ENCODE results near the gene DPH6.

GRCh38 chr15:35530698-35531097, 15.3 kb downstream of the DPH6 start:
- TF ChIP-seq, protein P1, sequence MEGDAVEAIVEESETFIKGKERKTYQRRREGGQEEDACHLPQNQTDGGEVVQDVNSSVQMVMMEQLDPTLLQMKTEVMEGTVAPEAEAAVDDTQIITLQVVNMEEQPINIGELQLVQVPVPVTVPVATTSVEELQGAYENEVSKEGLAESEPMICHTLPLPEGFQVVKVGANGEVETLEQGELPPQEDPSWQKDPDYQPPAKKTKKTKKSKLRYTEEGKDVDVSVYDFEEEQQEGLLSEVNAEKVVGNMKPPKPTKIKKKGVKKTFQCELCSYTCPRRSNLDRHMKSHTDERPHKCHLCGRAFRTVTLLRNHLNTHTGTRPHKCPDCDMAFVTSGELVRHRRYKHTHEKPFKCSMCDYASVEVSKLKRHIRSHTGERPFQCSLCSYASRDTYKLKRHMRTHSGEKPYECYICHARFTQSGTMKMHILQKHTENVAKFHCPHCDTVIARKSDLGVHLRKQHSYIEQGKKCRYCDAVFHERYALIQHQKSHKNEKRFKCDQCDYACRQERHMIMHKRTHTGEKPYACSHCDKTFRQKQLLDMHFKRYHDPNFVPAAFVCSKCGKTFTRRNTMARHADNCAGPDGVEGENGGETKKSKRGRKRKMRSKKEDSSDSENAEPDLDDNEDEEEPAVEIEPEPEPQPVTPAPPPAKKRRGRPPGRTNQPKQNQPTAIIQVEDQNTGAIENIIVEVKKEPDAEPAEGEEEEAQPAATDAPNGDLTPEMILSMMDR (IDR thresholded peaks at IDR 0.05): no peak
- no peak for TF ChIP-seq POLR2A (IDR thresholded peaks at IDR 0.05)

Data from Peyer's patch (tissue), 4 donors.